ENCODE results near the gene SSRP1.
"Not testable (repeated sequence)": the region's sequence is repeated elsewhere in the genome, so short reads cannot be mapped to it uniquely, and the experiment has no call there.

Gene SSRP1

DNA sequence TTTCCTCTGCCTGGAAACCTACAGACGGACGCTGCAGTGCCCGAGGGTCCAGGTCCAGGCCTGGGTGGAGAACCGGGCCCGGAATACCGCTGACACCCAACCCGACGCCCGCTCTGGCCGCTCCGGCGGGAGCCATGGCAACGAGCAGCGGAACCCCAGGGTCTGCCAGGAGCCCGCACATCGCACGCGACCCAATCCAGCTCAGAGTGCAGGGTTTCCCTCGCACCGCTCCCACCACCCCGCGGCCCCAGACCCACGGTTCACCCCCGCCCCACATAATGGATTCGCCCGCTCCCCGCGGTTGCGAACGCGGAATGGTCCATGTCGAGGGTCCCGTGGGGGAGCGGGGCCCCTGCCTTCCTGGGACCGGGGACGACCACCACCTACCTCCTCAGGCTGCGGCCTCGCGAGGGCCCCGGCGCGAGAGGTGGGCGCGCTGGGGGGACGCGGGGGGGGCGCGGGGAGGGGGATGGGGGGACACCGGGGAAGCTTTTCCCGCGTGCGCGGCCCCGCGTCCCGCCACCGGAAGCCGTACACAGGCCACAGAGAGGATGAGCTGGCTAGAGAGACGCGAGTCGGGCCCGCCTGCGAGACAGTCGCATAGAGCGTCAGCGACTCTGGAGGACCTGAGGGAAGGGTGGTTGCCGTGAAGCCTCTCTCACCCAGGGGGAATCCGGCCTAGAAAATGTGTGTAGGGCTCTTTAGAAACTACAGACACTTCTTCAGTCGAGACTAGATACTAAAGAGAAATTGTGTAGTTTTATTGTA, at the start of gene SSRP1:
SSRP1 (minus strand) TSS at position 550 of the 768 bp plus-strand sequence. CDS start 771 bp downstream, outside the sequence.
- DNase-seq: peak; percentile 95

DNA sequence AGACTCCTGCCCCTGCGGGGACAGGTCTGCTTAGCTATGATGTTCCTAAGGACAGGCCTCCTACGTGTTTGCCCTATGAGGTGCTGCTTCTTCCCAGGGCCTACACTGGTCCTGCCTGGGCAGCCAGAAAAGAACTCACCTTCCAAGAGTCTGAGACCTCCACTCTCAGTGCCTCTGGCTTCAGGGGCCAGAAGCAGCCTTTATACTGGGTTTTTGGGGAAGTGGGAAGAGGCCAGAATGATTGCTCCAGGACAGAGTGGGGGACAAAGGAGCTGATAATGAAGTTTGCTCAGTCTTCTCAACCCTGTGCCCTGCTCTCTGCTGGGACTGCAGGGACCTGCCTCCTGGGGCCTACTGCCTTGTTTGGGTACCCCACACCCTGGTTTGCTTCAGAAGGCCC, 45.3 kb upstream of the SSRP1 start, which contains the start of gene PRG3:
PRG3 (minus strand) TSS at position 176 of the 400 bp plus-strand sequence. CDS start 442 bp downstream, outside the sequence.
- no peak for DNase-seq

- DNase-seq: no peak
These were observed 44.0 kb upstream of the SSRP1 start for GRCh38 chr11:57379732-57380131.

GRCh38 chr11:57378186-57378585, 42.5 kb upstream of the SSRP1 start:
- DNase-seq: no peak

DNA sequence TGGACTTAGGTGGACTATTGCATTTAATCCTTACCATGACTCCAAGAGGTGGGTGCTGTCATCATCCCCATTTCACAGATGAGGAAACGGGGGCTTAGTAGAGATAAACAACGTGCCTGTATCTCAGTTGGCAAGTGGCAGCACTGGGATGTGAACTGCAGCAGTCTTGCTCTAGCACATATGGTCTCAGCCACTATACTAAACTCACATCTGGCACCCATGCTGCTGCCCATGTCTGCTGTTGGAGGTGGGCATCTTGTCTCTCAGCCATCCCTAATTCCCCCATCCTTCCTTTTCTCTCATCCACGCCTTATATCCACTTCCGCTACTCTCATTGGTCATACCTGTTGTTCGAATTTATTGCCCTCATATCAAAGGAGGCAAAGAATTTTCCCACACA, 41.4 kb upstream of the SSRP1 start:
- peak; percentile 74 for DNase-seq

- DNase-seq: no peak
These were observed 40.7 kb upstream of the SSRP1 start for GRCh38 chr11:57376095-57377090.

DNA sequence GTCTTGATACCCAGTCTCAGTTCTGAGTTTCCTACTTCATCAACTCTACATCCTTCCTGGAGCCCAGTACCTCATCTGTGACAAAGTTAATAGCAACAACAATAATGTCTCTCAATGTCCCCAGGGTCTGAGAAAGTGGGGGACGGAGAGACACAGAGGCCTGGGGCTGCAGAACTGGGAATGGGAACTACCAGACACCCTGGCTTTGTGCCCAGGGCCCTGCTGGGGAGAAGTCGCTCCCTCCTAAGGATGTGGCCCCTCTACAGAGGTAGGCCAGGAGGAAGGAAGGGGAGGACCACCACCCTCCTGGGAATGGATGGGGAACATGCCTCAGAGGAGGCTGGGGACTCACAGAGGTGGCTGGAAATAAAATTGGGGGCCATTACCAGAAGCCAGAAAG, 39.8 kb upstream of the SSRP1 start:
- DNase-seq: no peak

GRCh38 chr11:57374966-57375365, 39.3 kb upstream of the SSRP1 start:
- DNase-seq: no peak

DNA sequence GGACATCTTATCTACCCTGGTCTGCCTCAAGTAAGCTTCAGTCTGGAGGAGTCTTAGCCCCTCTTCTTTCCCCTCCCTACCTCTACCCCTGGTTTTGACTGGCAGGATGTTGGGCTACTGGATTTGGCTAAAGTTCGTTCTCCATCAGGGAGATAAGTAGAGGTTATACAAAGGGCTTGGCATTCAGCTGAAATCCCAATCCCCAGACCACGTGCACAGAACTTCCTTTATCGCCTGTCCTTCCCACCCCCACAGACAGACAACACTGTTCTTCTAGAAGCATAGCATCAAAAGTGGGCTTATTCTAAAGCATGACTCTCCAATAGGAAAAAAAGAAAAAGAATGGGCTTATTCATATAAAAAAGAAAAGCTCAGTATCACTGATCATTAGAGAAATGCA, 37.5 kb upstream of the SSRP1 start:
- no peak for DNase-seq

DNA sequence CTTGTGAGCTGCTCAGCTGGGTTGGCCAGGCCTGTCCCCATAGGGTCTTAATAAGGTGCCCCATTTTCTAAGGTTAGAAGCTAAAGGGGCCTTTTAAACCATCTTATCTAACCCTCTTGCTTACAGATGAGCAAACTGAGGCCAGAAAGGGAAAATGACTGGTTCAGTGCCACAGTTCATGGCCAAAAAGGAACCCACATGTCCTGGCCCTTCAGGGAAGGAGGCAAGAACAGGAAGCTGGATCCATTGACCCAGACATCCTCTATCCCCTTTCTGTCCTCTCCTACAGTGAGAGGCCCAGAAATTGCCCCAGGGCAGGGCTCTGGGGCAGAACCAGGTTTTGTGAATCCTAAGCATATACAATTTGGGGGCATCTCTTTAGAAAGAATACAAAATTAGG, 35.2 kb upstream of the SSRP1 start:
- DNase-seq: no peak

DNA sequence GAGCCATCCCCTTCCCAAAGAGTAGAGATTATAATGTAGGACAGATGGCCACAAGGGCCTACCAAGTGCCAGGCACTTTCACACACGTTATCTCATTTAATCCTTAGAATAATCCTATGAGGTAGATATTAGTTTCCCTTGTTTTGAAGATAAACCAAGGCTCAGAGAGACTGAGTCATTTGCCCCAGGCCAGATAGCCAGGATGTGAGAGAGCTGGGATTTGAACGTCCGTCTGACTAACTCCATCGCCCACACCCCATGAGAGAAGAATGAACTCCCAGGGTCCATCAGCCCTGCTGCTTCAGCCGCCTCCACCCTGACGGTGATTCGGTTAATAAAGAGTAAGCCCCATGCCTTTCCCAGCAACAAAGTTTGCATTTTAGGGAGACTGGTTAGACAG, 34.6 kb upstream of the SSRP1 start:
- no peak for DNase-seq

GRCh38 chr11:57368845-57369232, 33.1 kb upstream of the SSRP1 start:
- no peak for DNase-seq

DNA sequence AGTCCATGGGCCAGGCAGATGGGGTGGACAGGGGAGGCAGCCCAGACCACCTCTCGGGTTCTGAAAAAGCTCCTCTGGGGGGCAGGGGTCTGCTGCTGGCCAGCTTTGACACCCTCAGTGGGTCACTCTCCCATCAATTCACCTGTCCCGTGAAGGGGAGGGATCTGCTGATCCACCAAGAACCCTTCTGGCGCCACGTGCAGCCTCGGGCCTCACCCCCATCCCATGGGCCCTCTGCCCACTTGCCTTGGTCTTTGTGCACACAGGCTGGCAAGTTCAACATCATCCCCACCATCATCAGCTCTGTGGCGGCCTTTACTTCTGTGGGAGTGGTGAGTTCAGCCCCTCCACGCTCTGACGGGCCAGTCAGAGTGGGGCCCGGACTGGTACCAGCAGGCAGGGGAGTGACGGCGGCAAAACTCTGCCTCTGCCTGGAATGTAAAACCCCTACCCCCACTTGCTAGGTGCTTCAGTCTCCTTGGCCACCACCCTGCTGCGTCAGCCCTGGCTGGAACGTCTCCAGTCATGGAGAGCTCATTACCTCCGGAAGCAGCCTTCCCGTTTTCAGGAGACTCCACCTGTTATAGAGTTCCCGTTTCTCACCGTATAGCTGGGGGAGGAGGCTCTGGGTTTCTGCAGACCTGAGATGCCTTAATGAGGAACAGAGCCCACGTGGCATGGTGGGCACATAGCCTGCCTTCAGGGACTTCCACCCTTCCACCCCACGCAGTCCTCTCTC, 32.6 kb upstream of the SSRP1 start:
- DNase-seq: peak; percentile 63

DNA sequence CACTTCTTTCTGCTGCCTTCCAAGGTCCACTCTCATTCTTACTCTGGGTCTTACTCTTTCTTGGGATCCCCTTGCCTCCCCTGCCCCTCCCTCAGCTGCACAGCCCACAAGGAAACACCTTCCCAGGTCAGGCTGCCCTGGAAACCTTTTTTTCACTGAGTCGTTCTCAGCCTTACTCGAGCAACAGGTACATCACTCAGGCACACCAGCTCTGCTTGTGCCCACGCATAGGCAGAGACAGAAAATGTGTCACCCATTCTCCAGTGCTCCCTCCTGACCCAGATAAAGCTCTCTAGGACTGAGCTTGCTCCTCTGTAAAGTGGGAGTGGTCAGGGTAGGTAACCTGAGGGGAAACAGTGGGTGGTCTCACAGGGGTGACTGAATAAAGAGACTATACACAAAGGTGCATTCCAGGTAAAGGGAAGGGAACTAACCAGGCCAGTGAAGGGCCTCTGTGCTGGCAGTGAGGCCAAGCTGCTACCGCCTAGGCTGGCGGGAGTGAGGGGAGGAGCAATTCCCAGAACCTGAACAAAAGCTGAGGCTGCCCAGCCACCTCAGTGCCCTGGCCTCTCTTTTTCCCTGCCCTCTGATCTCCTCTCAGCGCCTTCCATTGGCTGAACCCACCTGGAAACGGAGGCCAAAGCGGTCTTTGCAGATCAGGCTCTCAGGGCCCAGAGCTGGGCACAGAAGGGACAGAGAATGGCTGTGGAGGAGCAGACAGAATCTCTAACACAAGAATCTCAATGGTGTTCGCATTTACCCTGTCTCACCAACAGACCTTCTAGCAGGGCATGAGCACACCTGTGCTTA, 29.4 kb upstream of the SSRP1 start:
- DNase-seq: no peak

- no peak for DNase-seq
These were observed 27.7 kb upstream of the SSRP1 start for GRCh38 chr11:57363131-57364080.

GRCh38 chr11:57361926-57362325, 26.2 kb upstream of the SSRP1 start:
- no peak for DNase-seq

DNA sequence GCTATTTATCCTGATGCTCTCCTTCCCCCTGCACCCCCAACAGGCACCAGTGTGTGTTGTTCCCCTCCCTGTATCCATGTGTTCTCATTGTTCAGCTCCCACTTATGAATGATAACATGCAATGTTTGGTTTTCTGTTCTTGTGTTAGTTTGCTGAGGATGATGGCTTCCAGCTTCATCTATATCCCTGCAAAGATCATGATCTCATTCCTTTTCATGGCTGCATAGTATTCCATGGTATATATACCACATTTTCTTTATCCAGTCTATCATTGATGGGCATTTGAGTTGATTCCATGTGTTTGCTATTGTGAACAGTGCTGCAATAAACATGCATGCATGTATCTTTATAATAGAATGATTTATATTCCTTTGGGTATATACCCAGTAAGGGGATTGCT, 25.7 kb upstream of the SSRP1 start:
- DNase-seq: not testable (repeated sequence)

DNA sequence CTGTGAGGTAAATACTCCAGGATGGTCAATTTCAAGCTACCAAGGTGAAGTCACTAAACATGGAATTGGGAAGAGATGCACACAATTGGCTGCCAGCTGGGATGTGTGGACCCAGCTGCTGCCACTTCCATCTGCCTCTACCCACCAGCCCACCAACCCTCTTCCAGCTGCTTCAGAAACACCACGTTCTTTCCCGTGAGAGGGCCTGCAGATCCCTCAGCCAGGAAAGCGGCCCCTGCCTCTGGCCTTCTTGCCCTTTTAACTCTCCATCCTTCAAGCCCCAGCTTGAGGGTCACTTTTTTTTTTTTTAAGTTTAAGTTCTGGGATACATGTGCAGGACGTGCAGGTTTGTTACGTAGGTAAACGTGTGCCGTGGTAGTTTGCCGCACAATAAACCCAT, 25.3 kb upstream of the SSRP1 start:
- DNase-seq: peak; percentile 9

DNA sequence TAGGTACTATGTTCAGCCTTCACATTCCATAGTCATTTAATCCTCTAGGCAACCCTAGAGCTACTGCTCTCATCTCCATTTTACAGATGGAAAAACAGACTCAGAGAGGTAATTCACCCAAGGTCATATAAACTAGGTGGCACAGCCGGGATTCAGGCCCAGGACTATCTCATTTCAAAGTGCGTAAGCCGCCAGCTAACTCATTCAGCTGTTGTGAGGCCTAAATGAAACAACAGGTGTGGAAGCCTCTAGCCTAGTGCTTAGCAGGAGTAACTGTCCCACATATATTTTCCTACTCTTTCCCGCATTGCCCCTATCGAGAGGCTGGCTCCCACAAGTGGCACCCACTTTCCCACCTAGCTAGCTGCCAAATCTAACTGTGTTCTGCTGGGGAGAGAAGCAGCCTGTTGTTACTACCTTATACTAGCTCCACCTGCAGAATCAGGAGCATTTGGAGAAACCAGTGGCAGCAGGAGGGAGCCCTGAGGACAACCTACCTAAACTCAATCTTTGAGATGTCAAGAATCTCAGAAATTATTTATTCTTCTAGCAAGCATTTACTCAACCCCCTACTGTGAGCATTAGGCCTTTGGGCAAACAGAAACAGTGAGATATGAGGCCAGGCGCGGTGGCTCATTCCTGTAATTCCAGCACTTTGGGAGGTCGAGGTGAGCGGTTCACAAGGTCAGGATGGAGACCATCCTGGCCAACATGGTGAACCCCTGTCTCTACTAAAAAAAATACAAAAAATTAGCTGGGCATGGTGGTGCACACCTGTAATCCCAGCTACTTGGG, 24.4 kb upstream of the SSRP1 start:
- no peak for DNase-seq

DNA sequence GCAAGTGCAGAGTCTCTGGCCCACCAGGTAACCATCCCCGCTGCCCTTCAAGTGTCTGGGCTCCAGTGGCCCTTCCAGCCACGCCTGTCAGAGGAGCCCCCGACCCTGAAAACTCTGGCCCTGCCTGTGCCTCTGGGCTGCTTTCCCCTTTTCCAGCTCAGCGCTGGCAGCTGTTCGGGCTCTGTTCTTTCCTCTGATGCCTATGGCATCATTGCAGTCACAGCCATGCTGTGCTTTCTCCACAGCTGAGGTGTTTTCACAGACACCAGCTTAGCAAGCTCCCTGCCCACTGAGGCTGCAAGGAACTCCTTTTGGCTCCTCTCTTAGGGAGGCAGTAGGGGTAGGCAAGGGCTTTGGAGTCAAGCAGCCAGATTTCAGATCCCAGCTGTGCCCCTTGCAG, 23.7 kb upstream of the SSRP1 start:
- no peak for DNase-seq

Data from NCI-H2171 treated with DMSO at 0.1 percent for 48 hours (cell line).